ENCODE measurements around the gene EPHA3. TPM values are rescaled to one million over a fixed set of nuclear protein-coding genes. Genes with fewer than 3 reads are reported as not detected.

The EPHA3 gene
- polyA plus RNA-seq, 1 donor from 2014 or later: 33.0 TPM

GRCh38 chr3:89303701-89304100 is 196.3 kb downstream of the EPHA3 start:
- H3K9ac ChIP-seq (ENCODE audit: low read length): no peak overlapping the region
- no peak overlapping the region for H3K27ac ChIP-seq (ENCODE audit: low read length)
- no peaks in the 10 kb centered on the region for H3K79me2 ChIP-seq (replicated peaks; ENCODE audit: insufficient read depth, low read length)
- no peaks in the 10 kb centered on the region for H3F3A ChIP-seq (ENCODE audit: insufficient read depth, low read length, poor library complexity, severe bottlenecking)
- H3K4me3 ChIP-seq (ENCODE audit: low read length): no peak overlapping the region
- H4K20me1 ChIP-seq (ENCODE audit: insufficient read depth): no peaks in the 10 kb centered on the region
- no peak overlapping the region for H2AFZ ChIP-seq (ENCODE audit: low read depth, low read length)
- H3K9me2 ChIP-seq (ENCODE audit: insufficient read depth, low read length): no peaks in the 10 kb centered on the region
- no peak for TF ChIP-seq CTCF (IDR thresholded peaks at IDR 0.05; ENCODE audit: poor library complexity, severe bottlenecking)
- no peaks in the 10 kb centered on the region for H3K27me3 ChIP-seq (ENCODE audit: insufficient read depth, low read depth, low read length)
- H3K9me3 ChIP-seq (ENCODE audit: low read length): no peaks in the 10 kb centered on the region
- no peak overlapping the region for H3K4me2 ChIP-seq (ENCODE audit: low read length)
- H3K36me3 ChIP-seq (ENCODE audit: insufficient read depth, low read length): no peaks in the 10 kb centered on the region

GRCh38 chr3:89306540-89306939 is 199.1 kb downstream of the EPHA3 start:
- Histone ChIP-seq H3K9me2 (ENCODE audit: insufficient read depth, low read length) (no peaks in the 10 kb centered on the region), H3K9me3 (ENCODE audit: low read length) (no peaks in the 10 kb centered on the region), H3K4me3 (ENCODE audit: low read length) (no peak overlapping the region), H3K27ac (ENCODE audit: low read length) (no peak overlapping the region), H3K79me2 (replicated peaks; ENCODE audit: insufficient read depth, low read length) (no peaks in the 10 kb centered on the region), H3K27me3 (ENCODE audit: insufficient read depth, low read depth, low read length) (no peaks in the 10 kb centered on the region), H3K36me3 (ENCODE audit: insufficient read depth, low read length) (no peaks in the 10 kb centered on the region), H3F3A (ENCODE audit: insufficient read depth, low read length, poor library complexity, severe bottlenecking) (no peaks in the 10 kb centered on the region), H3K9ac (ENCODE audit: low read length) (no peak overlapping the region), H2AFZ (ENCODE audit: low read depth, low read length) (no peak overlapping the region), H4K20me1 (ENCODE audit: insufficient read depth) (no peaks in the 10 kb centered on the region), H3K4me2 (ENCODE audit: low read length) (no peak overlapping the region)
- TF ChIP-seq CTCF (IDR thresholded peaks at IDR 0.05; ENCODE audit: poor library complexity, severe bottlenecking) (no peak), EP300 (conservative IDR thresholded peaks at IDR 0.05; ENCODE audit: poor library complexity, severe bottlenecking) (no peak), SMC3 (conservative IDR thresholded peaks at IDR 0.05; ENCODE audit: poor library complexity) (no peak), REST (IDR thresholded peaks at IDR 0.05; ENCODE audit: borderline replicate concordance) (no peak), EZH2 (IDR thresholded peaks at IDR 0.05; ENCODE audit: borderline replicate concordance, insufficient read depth, low read length, poor library complexity, severe bottlenecking) (no peak), POLR2AphosphoS5 (IDR thresholded peaks at IDR 0.05) (no peak), MXI1 (conservative IDR thresholded peaks at IDR 0.05; ENCODE audit: poor library complexity, severe bottlenecking) (no peak), RAD21 (conservative IDR thresholded peaks at IDR 0.05) (no peak), TAF1 (IDR thresholded peaks at IDR 0.05; ENCODE audit: low read depth) (no peak)
